Natural killer cell (primary cell): Measurements from ENCODE around the gene FCER1A. TPM values are rescaled to one million over a fixed set of nuclear protein-coding genes. Genes with fewer than 3 reads are reported as not detected.
A peak's percentile ranks its signal among the peaks of the same experiment; 100 is the strongest.

Experiments
- ATAC-seq, 3 donors: fragments of 150-1000 bp in 2 of 3; fragments of 200-7000 bp in 1 of 3; cut with Tn5 transposase; 1 replicate in 1 of 3; 2 replicates in 2 of 3; pipeline ENCODE4 v1.10.0; 2021; ENCODE audit warnings: mild to moderate bottlenecking in 2 of 3, moderate library complexity in 2 of 3
- DNase-seq, 2 donors: peaks; one replicate each; pipeline versions ENCODE4 v3.0.0 to v3.0.0-alpha.2; 2013 to 2021; ENCODE audit warnings: mixed read lengths in 1 of 2
- H3K27ac ChIP-seq: one replicate; pipeline ENCODE4 v1.5.1; 2013; ENCODE audit warnings: mild to moderate bottlenecking, low read length
- H3K27me3 ChIP-seq: one replicate; pipeline ENCODE4 v1.6.1; 2013; ENCODE audit warnings: low read length; ENCODE audit not compliant: control insufficient read depth, insufficient read depth
- H3K36me3 ChIP-seq: one replicate; pipeline ENCODE4 v1.6.1; 2013; ENCODE audit warnings: low read length; ENCODE audit not compliant: control insufficient read depth, insufficient read depth
- H3K4me1 ChIP-seq: one replicate; pipeline ENCODE4 v1.6.1; 2013; ENCODE audit warnings: low read length; ENCODE audit not compliant: control insufficient read depth, insufficient read depth
- H3K4me3 ChIP-seq: one replicate; pipeline ENCODE4 v1.5.1; 2013; ENCODE audit warnings: low read length
- H3K9me3 ChIP-seq: one replicate; pipeline ENCODE4 v1.6.1; 2013; ENCODE audit warnings: low read length; ENCODE audit not compliant: control insufficient read depth, insufficient read depth
- H3K27ac Mint-ChIP-seq, 2 donors: one replicate each; pipeline ENCODE4 v1.8.0; 2022; ENCODE audit warnings: mild to moderate bottlenecking in 2 of 2, mixed read lengths in 2 of 2, moderate library complexity in 1 of 2
- H3K27me3 Mint-ChIP-seq, 2 donors: one replicate each; pipeline ENCODE4 v1.8.0; 2022; ENCODE audit warnings: low read depth in 2 of 2, mixed read lengths in 2 of 2
- H3K36me3 Mint-ChIP-seq: one replicate; pipeline ENCODE4 v1.8.0; 2022; ENCODE audit warnings: mixed read lengths
- H3K4me1 Mint-ChIP-seq, 2 donors: one replicate each; pipeline ENCODE4 v1.8.0; 2022; ENCODE audit warnings: mixed read lengths in 2 of 2
- H3K4me3 Mint-ChIP-seq: one replicate; pipeline ENCODE4 v1.8.0; 2022; ENCODE audit warnings: mild to moderate bottlenecking, moderate library complexity, mixed read lengths
- H3K9me3 Mint-ChIP-seq, 2 donors: one replicate each; pipeline ENCODE4 v1.8.0; 2022; ENCODE audit warnings: mixed read lengths in 2 of 2
- WGBS: methylation state at CpG from one replicate; pipeline ENCODE4 v1.1.7; 2013; ENCODE audit warnings: missing lambda C conversion rate; ENCODE audit not compliant: insufficient coverage; 5-methylcytosine and 5-hydroxymethylcytosine counted together
- intact Hi-C: fragments of 100-400 bp; cut with micrococcal nuclease; formaldehyde crosslinking; loops from one replicate; pipeline ENCODE4 v1.14.2; 2022
- total RNA-seq, 4 donors: library from RNA; stranded (reverse); fragments of 120-200 nt in 1 of 4; gene quantifications; one replicate each; pipeline versions ENCODE4 v1.2.3 to v1.2.4, GENCODE V29; 2013 to 2022
- TF ChIP-seq, protein P1 (sequence below): fragments of 200-600 bp; IDR thresholded peaks from one replicate; pipeline ENCODE4 v1.8.0; 2022; ENCODE audit warnings: antibody characterized with exemption

Gene FCER1A
- total RNA-seq, 3 donors from 2014 or later (not counting 1 experiment from before 2014, with no cell fraction given): 6.5 to 154 (median 7.0) TPM

DNA sequence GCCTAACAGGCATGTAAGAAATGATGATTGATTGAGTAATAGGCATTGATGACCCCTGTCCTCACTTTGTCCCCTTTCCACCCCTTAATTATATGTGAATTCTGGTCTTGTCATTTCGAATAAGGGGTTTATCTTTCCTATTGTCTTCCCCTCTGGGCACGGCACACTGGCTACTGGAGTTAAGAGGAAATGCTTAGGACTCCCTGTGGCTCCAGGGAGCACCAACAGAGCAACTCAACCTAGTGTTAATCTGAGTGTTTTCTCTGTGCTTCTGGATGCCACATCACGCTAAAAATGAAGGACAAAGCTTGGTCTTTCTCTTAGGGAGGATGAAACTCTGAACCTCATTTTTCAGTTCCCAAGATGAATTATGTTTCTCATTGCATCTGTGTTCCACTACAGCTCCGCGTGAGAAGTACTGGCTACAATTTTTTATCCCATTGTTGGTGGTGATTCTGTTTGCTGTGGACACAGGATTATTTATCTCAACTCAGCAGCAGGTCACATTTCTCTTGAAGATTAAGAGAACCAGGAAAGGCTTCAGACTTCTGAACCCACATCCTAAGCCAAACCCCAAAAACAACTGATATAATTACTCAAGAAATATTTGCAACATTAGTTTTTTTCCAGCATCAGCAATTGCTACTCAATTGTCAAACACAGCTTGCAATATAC is 5.3 kb downstream of the FCER1A start:
- Histone ChIP-seq H3K27me3 (no peaks in the 10 kb centered on the region), H3K9me3 (no peaks in the 10 kb centered on the region), H3K4me3 (no peak overlapping the region), H3K36me3 (no peaks in the 10 kb centered on the region), H3K27ac (no peak overlapping the region), H3K4me1 (no peaks in the 10 kb centered on the region)
- intact Hi-C loops: no loop called here
- TF ChIP-seq, protein P1, sequence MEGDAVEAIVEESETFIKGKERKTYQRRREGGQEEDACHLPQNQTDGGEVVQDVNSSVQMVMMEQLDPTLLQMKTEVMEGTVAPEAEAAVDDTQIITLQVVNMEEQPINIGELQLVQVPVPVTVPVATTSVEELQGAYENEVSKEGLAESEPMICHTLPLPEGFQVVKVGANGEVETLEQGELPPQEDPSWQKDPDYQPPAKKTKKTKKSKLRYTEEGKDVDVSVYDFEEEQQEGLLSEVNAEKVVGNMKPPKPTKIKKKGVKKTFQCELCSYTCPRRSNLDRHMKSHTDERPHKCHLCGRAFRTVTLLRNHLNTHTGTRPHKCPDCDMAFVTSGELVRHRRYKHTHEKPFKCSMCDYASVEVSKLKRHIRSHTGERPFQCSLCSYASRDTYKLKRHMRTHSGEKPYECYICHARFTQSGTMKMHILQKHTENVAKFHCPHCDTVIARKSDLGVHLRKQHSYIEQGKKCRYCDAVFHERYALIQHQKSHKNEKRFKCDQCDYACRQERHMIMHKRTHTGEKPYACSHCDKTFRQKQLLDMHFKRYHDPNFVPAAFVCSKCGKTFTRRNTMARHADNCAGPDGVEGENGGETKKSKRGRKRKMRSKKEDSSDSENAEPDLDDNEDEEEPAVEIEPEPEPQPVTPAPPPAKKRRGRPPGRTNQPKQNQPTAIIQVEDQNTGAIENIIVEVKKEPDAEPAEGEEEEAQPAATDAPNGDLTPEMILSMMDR: no peak
- no peaks in the 10 kb centered on the region for H3K36me3 Mint-ChIP-seq
- H3K27ac Mint-ChIP-seq: no peak overlapping the region
- no peaks in the 10 kb centered on the region for H3K9me3 Mint-ChIP-seq
- no peak for DNase-seq
- peaks cover 19 to 43% of the 10 kb centered on the region in 2 donors for H3K27me3 Mint-ChIP-seq
- no peaks in the 10 kb centered on the region for H3K4me1 Mint-ChIP-seq
- 37% methylated on average over 3 of the region's 5 CpGs for WGBS
- no peak for ATAC-seq
- H3K4me3 Mint-ChIP-seq: no peak overlapping the region

DNA sequence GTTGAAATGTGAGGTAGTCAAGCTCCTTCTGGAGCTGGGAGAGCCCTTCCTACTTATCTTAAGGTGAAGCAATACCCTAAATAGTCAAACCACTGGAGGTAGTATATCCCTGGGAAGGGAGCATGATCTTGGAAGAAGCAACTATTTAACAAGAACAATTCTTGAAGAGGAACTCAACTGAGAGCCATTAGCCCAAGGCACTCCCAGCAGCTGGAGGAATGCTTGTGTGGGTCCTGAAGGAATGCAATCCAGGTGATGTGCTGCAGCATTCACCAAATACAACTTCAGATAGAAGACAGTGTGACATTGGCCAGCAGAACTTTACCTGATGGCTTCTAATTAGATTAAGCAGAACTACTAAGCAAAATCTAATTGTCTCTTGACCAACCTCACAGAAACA is 9.5 kb downstream of the FCER1A start:
- no peaks in the 10 kb centered on the region for H3K9me3 ChIP-seq
- DNase-seq: no peak
- H3K27me3 Mint-ChIP-seq: peaks cover 13 to 29% of the 10 kb centered on the region in 2 donors
- H3K4me1 ChIP-seq: no peaks in the 10 kb centered on the region
- no peaks in the 10 kb centered on the region for H3K9me3 Mint-ChIP-seq
- H3K27ac Mint-ChIP-seq: no peak overlapping the region
- H3K27me3 ChIP-seq: no peaks in the 10 kb centered on the region
- H3K4me3 Mint-ChIP-seq: no peak overlapping the region
- H3K36me3 Mint-ChIP-seq: no peaks in the 10 kb centered on the region
- TF ChIP-seq, protein P1: no peak
- H3K27ac ChIP-seq: no peak overlapping the region
- H3K4me1 Mint-ChIP-seq: no peaks in the 10 kb centered on the region
- H3K36me3 ChIP-seq: no peaks in the 10 kb centered on the region
- intact Hi-C loops: no loop called here
- no peak for ATAC-seq
- no peak overlapping the region for H3K4me3 ChIP-seq

- Histone ChIP-seq H3K27me3 (no peaks in the 10 kb centered on the region), H3K27ac (no peak overlapping the region), H3K9me3 (no peaks in the 10 kb centered on the region), H3K4me3 (no peak overlapping the region), H3K36me3 (no peaks in the 10 kb centered on the region), H3K4me1 (no peaks in the 10 kb centered on the region)
- DNase-seq (no peak), ATAC-seq (peak in 1 of 3 donors; percentile 30)
- Mint-ChIP-seq H3K27me3 (peaks cover 11 to 20% of the 10 kb centered on the region in 2 donors), H3K9me3 (no peaks in the 10 kb centered on the region), H3K36me3 (no peaks in the 10 kb centered on the region), H3K27ac (no peak overlapping the region), H3K4me3 (no peak overlapping the region), H3K4me1 (no peaks in the 10 kb centered on the region)
- TF ChIP-seq, protein P1: no peak
- intact Hi-C loops: no loop called here
These were observed 13.2 kb downstream of the FCER1A start for GRCh38 chr1:159315381-159315780.
